Measurements from ENCODE around the gene NUDT12. TPM values are rescaled to one million over a fixed set of nuclear protein-coding genes. Genes with fewer than 3 reads are reported as not detected.

NUDT12 gene
- total RNA-seq, 4 donors from 2014 or later = 6.2 to 24.6 (median 17.2) TPM

DNA sequence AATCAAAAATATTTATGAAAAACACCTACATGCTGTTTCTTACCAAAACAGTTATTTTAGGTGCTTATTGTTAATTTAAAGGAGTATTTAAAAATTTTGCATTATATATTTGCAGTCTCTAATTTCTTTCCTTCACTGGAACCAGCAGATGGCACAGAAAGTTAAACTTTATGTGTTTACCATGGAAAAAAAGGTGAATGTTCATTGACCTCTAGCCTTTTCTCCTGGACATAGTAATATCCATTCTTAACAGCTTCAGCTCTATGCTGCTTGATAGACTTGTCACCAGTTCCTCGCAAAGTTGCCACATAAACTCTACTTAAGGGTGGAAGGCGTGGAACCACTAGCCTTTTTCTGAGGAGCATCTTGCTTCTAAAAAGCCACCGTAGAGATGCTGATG lies 38.7 kb upstream of the NUDT12 start:
- in situ Hi-C loops (cut with MboI; ENCODE audit: low pct_ligation_motif_present in 1 of 4, low pct_unique_long_range_greater_than_20kb in 1 of 4, low sequenced_read_pairs in 3 of 4) (no loop called here), intact Hi-C loops (cut with DNase I; ENCODE audit: low total_unique reads) (no loop called here)
- Histone ChIP-seq H3K4me1 (no peaks in the 10 kb centered on the region), H3K4me3 (no peak overlapping the region), H3K27ac (no peak overlapping the region), H3K9me3 (no peaks in the 10 kb centered on the region), H3K36me3 (no peaks in the 10 kb centered on the region), H3K27me3 (no peaks in the 10 kb centered on the region)
- WGBS, 2 donors (ENCODE audit: low coverage in 1 of 2) = 90 to 95% methylated on average over 3 of the region's 3 CpGs
- no peak for DNase-seq
- TF ChIP-seq POLR2AphosphoS5 (IDR thresholded peaks at IDR 0.05) (no peak), EP300 (IDR thresholded peaks at IDR 0.05; ENCODE audit: low read depth) (no peak), POLR2A (IDR thresholded peaks at IDR 0.05) (no peak)
- TF ChIP-seq, protein P1, sequence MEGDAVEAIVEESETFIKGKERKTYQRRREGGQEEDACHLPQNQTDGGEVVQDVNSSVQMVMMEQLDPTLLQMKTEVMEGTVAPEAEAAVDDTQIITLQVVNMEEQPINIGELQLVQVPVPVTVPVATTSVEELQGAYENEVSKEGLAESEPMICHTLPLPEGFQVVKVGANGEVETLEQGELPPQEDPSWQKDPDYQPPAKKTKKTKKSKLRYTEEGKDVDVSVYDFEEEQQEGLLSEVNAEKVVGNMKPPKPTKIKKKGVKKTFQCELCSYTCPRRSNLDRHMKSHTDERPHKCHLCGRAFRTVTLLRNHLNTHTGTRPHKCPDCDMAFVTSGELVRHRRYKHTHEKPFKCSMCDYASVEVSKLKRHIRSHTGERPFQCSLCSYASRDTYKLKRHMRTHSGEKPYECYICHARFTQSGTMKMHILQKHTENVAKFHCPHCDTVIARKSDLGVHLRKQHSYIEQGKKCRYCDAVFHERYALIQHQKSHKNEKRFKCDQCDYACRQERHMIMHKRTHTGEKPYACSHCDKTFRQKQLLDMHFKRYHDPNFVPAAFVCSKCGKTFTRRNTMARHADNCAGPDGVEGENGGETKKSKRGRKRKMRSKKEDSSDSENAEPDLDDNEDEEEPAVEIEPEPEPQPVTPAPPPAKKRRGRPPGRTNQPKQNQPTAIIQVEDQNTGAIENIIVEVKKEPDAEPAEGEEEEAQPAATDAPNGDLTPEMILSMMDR (IDR thresholded peaks at IDR 0.05) = no peak

DNA sequence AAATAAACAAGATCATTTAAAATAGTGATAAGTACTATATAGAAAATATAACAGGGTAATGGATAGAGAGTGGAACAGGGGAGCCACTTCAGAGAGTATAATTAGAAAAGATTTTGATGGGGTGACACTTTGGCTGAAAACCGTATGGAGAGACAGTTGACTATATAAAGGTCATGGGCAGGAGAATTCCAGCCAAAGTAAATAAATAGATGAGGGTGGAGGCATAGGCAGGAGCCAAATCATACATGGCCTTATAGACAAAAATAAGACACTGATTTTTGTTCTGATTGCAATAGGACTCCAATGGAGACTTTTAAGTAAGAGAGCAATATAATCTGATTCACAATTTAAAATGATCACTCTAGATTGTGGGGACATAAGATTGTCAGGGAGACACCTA lies 37.5 kb upstream of the NUDT12 start:
- in situ Hi-C loops (cut with MboI; ENCODE audit: low pct_ligation_motif_present in 1 of 4, low pct_unique_long_range_greater_than_20kb in 1 of 4, low sequenced_read_pairs in 3 of 4) (no loop called here), intact Hi-C loops (cut with DNase I; ENCODE audit: low total_unique reads) (no loop called here)
- Histone ChIP-seq H3K4me3 (no peak overlapping the region), H3K27ac (no peak overlapping the region), H3K9me3 (no peaks in the 10 kb centered on the region), H3K27me3 (no peaks in the 10 kb centered on the region), H3K4me1 (no peaks in the 10 kb centered on the region), H3K36me3 (no peaks in the 10 kb centered on the region)
- DNase-seq = no peak
- no peak for TF ChIP-seq POLR2A (IDR thresholded peaks at IDR 0.05)
- TF ChIP-seq EP300 (IDR thresholded peaks at IDR 0.05; ENCODE audit: low read depth) = no peak
- no peak for TF ChIP-seq POLR2AphosphoS5 (IDR thresholded peaks at IDR 0.05)
- 17 to 34% methylated on average over 1 of the region's 1 CpG for WGBS, 2 donors (ENCODE audit: low coverage in 1 of 2)

DNA sequence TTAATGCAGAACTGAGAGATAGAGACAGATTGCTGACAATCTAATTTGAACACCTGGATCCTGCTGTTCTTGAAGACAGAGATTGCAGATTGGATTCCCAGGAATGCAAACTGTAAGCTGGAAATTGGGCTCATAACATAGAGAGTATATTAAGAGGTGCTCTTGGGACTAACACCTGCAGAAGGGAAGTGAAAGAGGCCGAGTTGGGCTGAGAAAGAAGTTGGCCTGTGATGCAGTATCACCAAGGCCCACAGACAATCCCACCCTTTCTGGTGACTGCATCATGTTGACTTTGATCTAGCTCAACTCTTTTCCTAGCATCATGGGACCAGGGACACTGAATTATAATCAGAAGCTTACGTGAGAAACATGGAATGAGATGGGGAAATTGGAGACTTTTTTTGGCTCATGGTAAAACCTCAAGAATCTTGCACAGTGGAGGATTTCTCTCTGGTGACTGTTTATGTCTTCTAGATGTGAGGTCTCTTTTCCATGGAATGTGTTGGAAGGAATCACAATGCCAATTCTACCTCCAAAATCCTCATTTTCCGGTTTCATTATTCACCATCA lies 36.5 kb upstream of the NUDT12 start:
- Histone ChIP-seq H3K27me3 (no peaks in the 10 kb centered on the region), H3K4me1 (no peaks in the 10 kb centered on the region), H3K36me3 (no peaks in the 10 kb centered on the region), H3K4me3 (no peak overlapping the region), H3K27ac (no peak overlapping the region), H3K9me3 (no peaks in the 10 kb centered on the region)
- in situ Hi-C loops (cut with MboI; ENCODE audit: low pct_ligation_motif_present in 1 of 4, low pct_unique_long_range_greater_than_20kb in 1 of 4, low sequenced_read_pairs in 3 of 4) = loop anchor here in 1 of 4 donors (25.0 kb wide), 1 partner anchor 588 kb away; no protein-coding TSS in a partner anchor
- 71% methylated on average over 3 of the region's 3 CpGs for WGBS, 2 donors (ENCODE audit: low coverage in 1 of 2)
- DNase-seq = no peak
- TF ChIP-seq, protein P1 (IDR thresholded peaks at IDR 0.05) = no peak
- no peak for TF ChIP-seq POLR2AphosphoS5 (IDR thresholded peaks at IDR 0.05)
- no peak for TF ChIP-seq POLR2A (IDR thresholded peaks at IDR 0.05)
- no peak for TF ChIP-seq EP300 (IDR thresholded peaks at IDR 0.05; ENCODE audit: low read depth)
- intact Hi-C loops (cut with DNase I; ENCODE audit: low total_unique reads) = no loop called here

DNA sequence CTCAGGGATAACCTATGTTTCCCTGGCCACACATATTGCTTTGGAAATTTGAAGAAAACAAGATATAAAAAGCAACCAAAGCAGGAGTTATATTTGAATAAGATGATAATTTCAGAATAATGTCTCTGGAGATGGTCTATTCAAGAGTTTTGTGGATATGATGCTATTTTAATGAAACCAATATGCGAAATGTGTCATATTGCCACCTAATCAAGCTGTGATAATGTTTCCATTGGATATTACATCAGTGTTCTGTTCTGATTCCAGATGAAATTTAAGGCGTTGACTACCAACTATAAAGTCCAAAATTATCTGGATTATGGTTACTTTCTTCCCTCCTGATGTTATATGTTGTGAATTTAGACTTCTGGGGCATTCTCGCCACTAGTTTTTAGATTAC lies 27.6 kb upstream of the NUDT12 start:
- 56 to 83% methylated on average over 3 of the region's 3 CpGs for WGBS, 2 donors (ENCODE audit: low coverage in 1 of 2)
- no peak for DNase-seq
- H3K27me3 ChIP-seq = no peaks in the 10 kb centered on the region
- H3K4me3 ChIP-seq = no peak overlapping the region
- TF ChIP-seq POLR2A (IDR thresholded peaks at IDR 0.05) = no peak
- H3K9me3 ChIP-seq = no peaks in the 10 kb centered on the region
- H3K4me1 ChIP-seq = no peaks in the 10 kb centered on the region
- in situ Hi-C loops (cut with MboI; ENCODE audit: low pct_ligation_motif_present in 1 of 4, low pct_unique_long_range_greater_than_20kb in 1 of 4, low sequenced_read_pairs in 3 of 4) = loop anchor here in 1 of 4 donors (25.0 kb wide), 1 partner anchor 597 kb away; no protein-coding TSS in a partner anchor
- intact Hi-C loops (cut with DNase I; ENCODE audit: low total_unique reads) = no loop called here
- no peaks in the 10 kb centered on the region for H3K36me3 ChIP-seq
- H3K27ac ChIP-seq = no peak overlapping the region

DNA sequence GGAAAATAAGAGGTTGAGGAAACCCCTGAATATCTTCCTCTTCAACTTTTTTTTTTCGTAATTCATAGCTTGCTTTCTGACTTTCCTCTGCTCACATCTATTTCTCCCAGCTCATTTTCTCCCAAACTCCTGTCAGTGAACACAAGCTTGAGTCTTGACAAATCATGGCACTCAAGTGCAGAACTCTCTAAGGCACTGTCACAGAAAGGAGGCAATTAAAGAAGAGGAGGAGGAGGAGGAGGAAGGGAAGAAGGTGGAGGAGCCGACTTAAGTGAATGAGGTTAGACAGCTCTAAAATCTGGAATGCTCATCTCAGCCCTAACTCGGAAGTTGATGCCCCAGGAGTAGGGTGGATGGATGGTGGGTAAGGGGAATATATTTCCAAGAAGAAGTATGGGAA lies 27.2 kb upstream of the NUDT12 start:
- Histone ChIP-seq H3K36me3 (no peaks in the 10 kb centered on the region), H3K27me3 (no peaks in the 10 kb centered on the region), H3K4me3 (no peak overlapping the region), H3K9me3 (no peaks in the 10 kb centered on the region), H3K4me1 (no peaks in the 10 kb centered on the region), H3K27ac (no peak overlapping the region)
- in situ Hi-C loops (cut with MboI; ENCODE audit: low pct_ligation_motif_present in 1 of 4, low pct_unique_long_range_greater_than_20kb in 1 of 4, low sequenced_read_pairs in 3 of 4) = loop anchor here in 1 of 4 donors (25.0 kb wide), 1 partner anchor 598 kb away; no protein-coding TSS in a partner anchor
- WGBS, 2 donors (ENCODE audit: low coverage in 1 of 2) = 64 to 77% methylated on average over 1 to 3 of the region's 3 CpGs
- TF ChIP-seq EP300 (IDR thresholded peaks at IDR 0.05; ENCODE audit: low read depth) (no peak), POLR2AphosphoS5 (IDR thresholded peaks at IDR 0.05) (no peak), POLR2A (IDR thresholded peaks at IDR 0.05) (no peak)
- TF ChIP-seq, protein P1 (IDR thresholded peaks at IDR 0.05) = no peak
- intact Hi-C loops (cut with DNase I; ENCODE audit: low total_unique reads) = no loop called here
- no peak for DNase-seq
